Suppressor macrophage treated with lipopolysaccharide for 1 hour (primary cell): ENCODE results near the gene MTIF2.
"Not testable (repeated sequence)": the region's sequence is repeated elsewhere in the genome, so short reads cannot be mapped to it uniquely, and the experiment has no call there.

Experiments
- DNase-seq, 3 donors: peaks; one replicate each; pipeline ENCODE4 v3.0.0-alpha.2; 2020 to 2022

MTIF2 gene

GRCh38 chr2:55186837-55187236 is 82.2 kb downstream of the MTIF2 start:
- DNase-seq = not testable (repeated sequence)
